Breast epithelium (tissue), 3 donors: ENCODE data around the gene ZCCHC14.

Experiments
- POLR2AphosphoS5 ChIP-seq, 3 donors: sonication (generic); formaldehyde crosslinking; IDR thresholded peaks; one replicate each; pipeline ENCODE4 v1.6.1; 2017; ENCODE audit warnings: antibody characterized with exemption in 3 of 3
- TF ChIP-seq, protein P1 (sequence below), 3 donors: fragments of 450-650 bp; IDR thresholded peaks; one replicate each; pipeline ENCODE4 v1.5.1; 2016 to 2017; ENCODE audit warnings: antibody characterized with exemption in 3 of 3, mild to moderate bottlenecking in 3 of 3, moderate library complexity in 3 of 3

DNA sequence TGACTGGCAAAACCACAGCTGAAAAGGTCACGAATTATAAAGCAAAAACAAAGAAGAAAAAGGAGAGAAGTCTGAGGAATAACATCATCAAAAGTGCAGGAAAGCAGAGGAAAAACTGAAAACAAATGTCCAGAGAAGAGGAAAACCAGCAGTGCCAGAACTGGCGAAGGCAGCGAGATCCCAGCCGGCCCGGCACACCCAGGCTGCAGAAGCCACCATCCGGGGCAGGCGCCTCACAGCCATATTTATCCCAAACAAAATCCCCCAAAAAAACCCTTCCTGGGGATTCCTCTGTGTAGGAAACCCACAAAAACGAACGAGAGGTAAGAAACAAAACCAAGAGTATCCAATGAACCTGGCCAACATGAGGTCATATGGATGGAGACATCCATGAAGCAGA is 10.6 kb downstream of the ZCCHC14 start:
- TF ChIP-seq POLR2AphosphoS5 (IDR thresholded peaks at IDR 0.05), result no peak
- TF ChIP-seq, protein P1, sequence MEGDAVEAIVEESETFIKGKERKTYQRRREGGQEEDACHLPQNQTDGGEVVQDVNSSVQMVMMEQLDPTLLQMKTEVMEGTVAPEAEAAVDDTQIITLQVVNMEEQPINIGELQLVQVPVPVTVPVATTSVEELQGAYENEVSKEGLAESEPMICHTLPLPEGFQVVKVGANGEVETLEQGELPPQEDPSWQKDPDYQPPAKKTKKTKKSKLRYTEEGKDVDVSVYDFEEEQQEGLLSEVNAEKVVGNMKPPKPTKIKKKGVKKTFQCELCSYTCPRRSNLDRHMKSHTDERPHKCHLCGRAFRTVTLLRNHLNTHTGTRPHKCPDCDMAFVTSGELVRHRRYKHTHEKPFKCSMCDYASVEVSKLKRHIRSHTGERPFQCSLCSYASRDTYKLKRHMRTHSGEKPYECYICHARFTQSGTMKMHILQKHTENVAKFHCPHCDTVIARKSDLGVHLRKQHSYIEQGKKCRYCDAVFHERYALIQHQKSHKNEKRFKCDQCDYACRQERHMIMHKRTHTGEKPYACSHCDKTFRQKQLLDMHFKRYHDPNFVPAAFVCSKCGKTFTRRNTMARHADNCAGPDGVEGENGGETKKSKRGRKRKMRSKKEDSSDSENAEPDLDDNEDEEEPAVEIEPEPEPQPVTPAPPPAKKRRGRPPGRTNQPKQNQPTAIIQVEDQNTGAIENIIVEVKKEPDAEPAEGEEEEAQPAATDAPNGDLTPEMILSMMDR (IDR thresholded peaks at IDR 0.05), result no peak
